Stomach (tissue), 4 donors: ENCODE measurements around the gene PRKCE.

Experiments used
- EP300 ChIP-seq: sonication (generic); formaldehyde crosslinking; IDR thresholded peaks from one replicate; pipeline ENCODE4 v1.6.1; 2017; ENCODE audit warnings: antibody characterized with exemption
- POLR2A ChIP-seq, 4 donors: fragments of 450-650 bp; IDR thresholded peaks; one replicate each; pipeline ENCODE4 v1.6.1; 2016; ENCODE audit warnings: antibody characterized with exemption in 4 of 4, control low read depth in 2 of 4, mild to moderate bottlenecking in 1 of 4, moderate library complexity in 1 of 4
- POLR2AphosphoS5 ChIP-seq, 3 donors: sonication (generic); formaldehyde crosslinking; IDR thresholded peaks; one replicate each; pipeline ENCODE4 v1.6.1; 2016; ENCODE audit warnings: antibody characterized with exemption in 3 of 3
- TF ChIP-seq, protein P1 (sequence below), 7 experiments: fragments of 450-650 bp in 4 of 7; fragments of 200-600 bp in 3 of 7; sonication (generic) in 3 of 7; IDR thresholded peaks; one replicate each; pipeline ENCODE4 v1.5.1; 2016 to 2019; ENCODE audit warnings: antibody characterized with exemption in 7 of 7, control low read depth in 2 of 7, mild to moderate bottlenecking in 1 of 7

DNA sequence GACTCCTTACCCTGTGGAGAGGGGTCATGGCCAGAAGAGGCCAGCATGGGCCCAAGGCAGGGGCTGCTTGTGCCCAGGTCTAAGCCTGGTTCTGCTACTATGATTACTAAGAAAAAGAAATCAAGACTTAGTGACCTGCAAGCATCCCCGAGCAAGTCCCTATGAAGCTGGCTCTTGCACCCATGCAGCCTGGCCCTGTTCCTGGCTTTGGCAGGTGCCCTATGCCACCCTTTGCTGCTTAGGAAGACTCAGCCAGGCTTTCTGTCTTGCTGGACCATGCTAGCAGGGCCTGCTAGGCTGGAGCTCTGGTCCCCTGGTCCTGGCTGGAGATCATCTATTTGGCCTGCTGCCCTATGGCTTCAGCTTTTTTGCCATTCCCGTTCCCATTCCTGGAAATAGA, 336.4 kb downstream of the PRKCE start:
- TF ChIP-seq POLR2A (IDR thresholded peaks at IDR 0.05) (no peak), POLR2AphosphoS5 (IDR thresholded peaks at IDR 0.05) (no peak), EP300 (no peak)
- TF ChIP-seq, protein P1, sequence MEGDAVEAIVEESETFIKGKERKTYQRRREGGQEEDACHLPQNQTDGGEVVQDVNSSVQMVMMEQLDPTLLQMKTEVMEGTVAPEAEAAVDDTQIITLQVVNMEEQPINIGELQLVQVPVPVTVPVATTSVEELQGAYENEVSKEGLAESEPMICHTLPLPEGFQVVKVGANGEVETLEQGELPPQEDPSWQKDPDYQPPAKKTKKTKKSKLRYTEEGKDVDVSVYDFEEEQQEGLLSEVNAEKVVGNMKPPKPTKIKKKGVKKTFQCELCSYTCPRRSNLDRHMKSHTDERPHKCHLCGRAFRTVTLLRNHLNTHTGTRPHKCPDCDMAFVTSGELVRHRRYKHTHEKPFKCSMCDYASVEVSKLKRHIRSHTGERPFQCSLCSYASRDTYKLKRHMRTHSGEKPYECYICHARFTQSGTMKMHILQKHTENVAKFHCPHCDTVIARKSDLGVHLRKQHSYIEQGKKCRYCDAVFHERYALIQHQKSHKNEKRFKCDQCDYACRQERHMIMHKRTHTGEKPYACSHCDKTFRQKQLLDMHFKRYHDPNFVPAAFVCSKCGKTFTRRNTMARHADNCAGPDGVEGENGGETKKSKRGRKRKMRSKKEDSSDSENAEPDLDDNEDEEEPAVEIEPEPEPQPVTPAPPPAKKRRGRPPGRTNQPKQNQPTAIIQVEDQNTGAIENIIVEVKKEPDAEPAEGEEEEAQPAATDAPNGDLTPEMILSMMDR (IDR thresholded peaks at IDR 0.05): no peak
